Fibroblast of lung (primary cell): ENCODE data around the gene SORL1-AS1.
"Not testable (repeated sequence)": the region's sequence is repeated elsewhere in the genome, so short reads cannot be mapped to it uniquely, and the experiment has no call there.

Experiments
- DNase-seq, 2 donors: peaks; one replicate each; pipeline versions ENCODE4 v3.0.0 to v3.0.0-alpha.2; 2010; ENCODE audit warnings: low read depth in 2 of 2
- H2AFZ ChIP-seq: 2 replicates; pipeline ENCODE4 v1.5.1; 2012; ENCODE audit warnings: low read length, control low read depth, inconsistent platforms
- H3K27ac ChIP-seq: 2 replicates; pipeline ENCODE4 v1.5.1; 2011; ENCODE audit warnings: low read length, control low read depth; ENCODE audit not compliant: insufficient read depth
- H3K27me3 ChIP-seq: 2 replicates; pipeline ENCODE4 v1.5.1; 2011; ENCODE audit warnings: mild to moderate bottlenecking, low read length; ENCODE audit not compliant: control insufficient read depth, insufficient read depth
- H3K36me3 ChIP-seq: 2 replicates; pipeline ENCODE4 v1.5.1; 2011; ENCODE audit warnings: low read length; ENCODE audit not compliant: control insufficient read depth, insufficient read depth
- H3K4me1 ChIP-seq: 2 replicates; pipeline ENCODE4 v1.5.1; 2011; ENCODE audit warnings: low read length; ENCODE audit not compliant: control insufficient read depth, insufficient read depth; ENCODE audit errors: extremely low read depth
- H3K4me2 ChIP-seq: 2 replicates; pipeline ENCODE4 v1.5.1; 2011; ENCODE audit warnings: low read length, control low read depth; ENCODE audit not compliant: insufficient read depth; ENCODE audit errors: extremely low read depth
- H3K4me3 ChIP-seq, 4 experiments: fragments of 200-600 bp in 1 of 4; sonication (generic) in 1 of 4; replicated peaks in 1 of 4; 2 replicates each; pipeline ENCODE4 v1.5.1; 2011 to 2016; ENCODE audit warnings: low read length in 4 of 4, low read depth in 3 of 4, mild to moderate bottlenecking in 3 of 4, control low read depth in 2 of 4, inconsistent platforms in 1 of 4, mixed read lengths in 1 of 4; ENCODE audit not compliant: insufficient read depth in 1 of 4; ENCODE audit errors: control extremely low read depth in 1 of 4
- H3K79me2 ChIP-seq: 2 replicates; pipeline ENCODE4 v1.5.1; 2012; ENCODE audit warnings: mild to moderate bottlenecking, low read length, inconsistent platforms; ENCODE audit not compliant: control insufficient read depth, insufficient read depth
- H3K9ac ChIP-seq: 2 replicates; pipeline ENCODE4 v1.5.1; 2011; ENCODE audit warnings: mild to moderate bottlenecking, low read length, control low read depth; ENCODE audit not compliant: insufficient read depth
- H3K9me3 ChIP-seq: 2 replicates; pipeline ENCODE4 v1.5.1; 2012; ENCODE audit warnings: low read depth, low read length; ENCODE audit not compliant: control insufficient read depth, insufficient read depth
- H4K20me1 ChIP-seq: 2 replicates; pipeline ENCODE4 v1.5.1; 2011; ENCODE audit warnings: low read length; ENCODE audit not compliant: control insufficient read depth, insufficient read depth; ENCODE audit errors: extremely low read depth
- CTCF ChIP-seq, 2 donors: IDR thresholded peaks in 1 of 2; conservative IDR thresholded peaks in 1 of 2; 1 replicate in 1 of 2; 2 replicates in 1 of 2; pipeline ENCODE4 v1.5.1; 2011 to 2012; ENCODE audit warnings: low read length in 2 of 2, control low read depth in 1 of 2, inconsistent platforms in 1 of 2, low read depth in 1 of 2, mild to moderate bottlenecking in 1 of 2
- EZH2 ChIP-seq: IDR thresholded peaks from 2 replicates; pipeline ENCODE4 v1.5.1; 2012; ENCODE audit warnings: low read length, control low read depth, mild to moderate bottlenecking; ENCODE audit errors: missing control alignments

SORL1-AS1 gene

DNA sequence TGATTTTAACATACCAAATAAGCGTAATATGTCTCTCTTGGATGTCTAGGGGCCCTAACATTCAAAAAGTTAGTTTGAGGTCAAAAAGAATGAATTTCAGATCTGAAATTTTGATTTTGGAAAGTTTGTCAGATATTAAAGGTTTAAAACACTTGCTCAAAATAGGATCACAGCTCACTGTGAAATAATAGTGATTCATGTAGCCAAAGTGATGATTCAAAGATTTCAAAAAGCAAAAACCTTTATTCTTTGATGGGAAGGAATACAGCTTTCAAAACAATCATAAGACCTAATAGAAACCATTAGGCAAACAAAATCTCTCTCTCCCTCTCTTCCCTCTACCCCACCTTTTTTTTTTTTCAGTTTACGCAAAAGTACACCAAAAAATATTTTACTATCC is 42.7 kb downstream of the SORL1-AS1 start:
- not testable (repeated sequence) for H3K9me3 ChIP-seq, H3K9ac ChIP-seq, H3K36me3 ChIP-seq, H3K4me1 ChIP-seq, H4K20me1 ChIP-seq, H3K4me2 ChIP-seq, H3K27ac ChIP-seq, H2AFZ ChIP-seq, H3K4me3 ChIP-seq, H3K27me3 ChIP-seq, H3K79me2 ChIP-seq, DNase-seq

GRCh38 chr11:121408830-121409229 is 43.9 kb downstream of the SORL1-AS1 start:
- Histone ChIP-seq H3K79me2 (no peaks in the 10 kb centered on the region), H3K4me3 (no peak overlapping the region), H3K27me3 (no peaks in the 10 kb centered on the region), H2AFZ (no peak overlapping the region), H3K27ac (no peak overlapping the region), H3K36me3 (no peaks in the 10 kb centered on the region), H3K9ac (no peak overlapping the region), H4K20me1 (no peaks in the 10 kb centered on the region), H3K4me2 (no peak overlapping the region), H3K4me1 (no peaks in the 10 kb centered on the region), H3K9me3 (no peaks in the 10 kb centered on the region)
- TF ChIP-seq EZH2 = no peak
- no peak for TF ChIP-seq CTCF (conservative IDR thresholded peaks at IDR 0.05 in 1 of 2, IDR thresholded peaks at IDR 0.05 in 1 of 2; ENCODE audit: low read depth in 1 of 2, low read length in 2 of 2)
- no peak for DNase-seq

DNA sequence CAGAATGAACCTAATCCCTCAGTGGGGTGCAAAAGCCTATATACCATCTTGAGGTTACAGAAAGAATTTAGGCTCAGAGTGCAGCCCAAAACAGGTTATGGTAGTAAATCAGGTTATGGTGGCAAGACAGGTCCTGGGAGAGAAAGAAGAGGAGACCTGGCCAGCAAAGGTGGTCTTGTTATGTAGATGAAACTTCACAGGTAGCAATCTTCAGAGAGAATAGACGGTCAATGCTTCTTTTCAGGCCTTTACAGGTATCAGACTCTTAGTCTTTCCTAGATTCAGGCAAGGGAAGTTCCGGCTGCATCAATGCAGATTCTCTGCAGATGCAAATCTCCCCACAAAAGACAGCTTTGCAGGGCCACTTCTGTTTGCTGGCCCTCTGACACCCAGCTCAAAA is 46.5 kb downstream of the SORL1-AS1 start:
- Histone ChIP-seq H3K27me3 (no peaks in the 10 kb centered on the region), H3K27ac (no peak overlapping the region), H3K4me3 (no peak overlapping the region), H3K4me1 (no peaks in the 10 kb centered on the region), H3K36me3 (no peaks in the 10 kb centered on the region), H4K20me1 (no peaks in the 10 kb centered on the region), H3K9me3 (no peaks in the 10 kb centered on the region), H3K4me2 (no peak overlapping the region), H2AFZ (no peak overlapping the region), H3K79me2 (no peaks in the 10 kb centered on the region), H3K9ac (no peak overlapping the region)
- TF ChIP-seq CTCF (conservative IDR thresholded peaks at IDR 0.05 in 1 of 2, IDR thresholded peaks at IDR 0.05 in 1 of 2; ENCODE audit: low read depth in 1 of 2, low read length in 2 of 2) = no peak
- TF ChIP-seq EZH2 = no peak
- no peak for DNase-seq

- H3K36me3 ChIP-seq = no peaks in the 10 kb centered on the region
- H3K79me2 ChIP-seq = no peaks in the 10 kb centered on the region
- no peak overlapping the region for H2AFZ ChIP-seq
- H3K4me1 ChIP-seq = no peaks in the 10 kb centered on the region
- no peak for DNase-seq
- H3K4me3 ChIP-seq = no peak overlapping the region
- H3K9me3 ChIP-seq = no peaks in the 10 kb centered on the region
- no peak overlapping the region for H3K27ac ChIP-seq
- H3K4me2 ChIP-seq = no peak overlapping the region
- no peak overlapping the region for H3K9ac ChIP-seq
- TF ChIP-seq CTCF (conservative IDR thresholded peaks at IDR 0.05 in 1 of 2, IDR thresholded peaks at IDR 0.05 in 1 of 2; ENCODE audit: low read depth in 1 of 2, low read length in 2 of 2) = no peak
- no peak for TF ChIP-seq EZH2
- no peaks in the 10 kb centered on the region for H3K27me3 ChIP-seq
- H4K20me1 ChIP-seq = no peaks in the 10 kb centered on the region
These were observed 47.1 kb downstream of the SORL1-AS1 start for GRCh38 chr11:121405646-121406045.
